Breast epithelium (tissue), 4 donors: ENCODE measurements around the gene CLIP1. TPM values are rescaled to one million over a fixed set of nuclear protein-coding genes. Genes with fewer than 3 reads are reported as not detected.

Experiments used
- DNase-seq, 2 donors: peaks; one replicate each; pipeline ENCODE4 v3.0.0-alpha.2; 2019; ENCODE audit warnings: low spot score in 2 of 2
- H3K27ac ChIP-seq, 2 donors: fragments of 200-600 bp; sonication (generic) in 1 of 2; one replicate each; pipeline ENCODE4 v1.5.1; 2016 to 2019; ENCODE audit warnings: mild to moderate bottlenecking in 1 of 2
- H3K27me3 ChIP-seq, 2 donors: fragments of 200-600 bp; sonication (generic) in 1 of 2; one replicate each; pipeline versions ENCODE4 v1.5.1 to v1.6.0; 2017 to 2019; ENCODE audit warnings: control low read depth in 1 of 2, mild to moderate bottlenecking in 1 of 2
- H3K36me3 ChIP-seq: fragments of 200-600 bp; one replicate; pipeline ENCODE4 v1.5.1; 2019
- H3K4me1 ChIP-seq, 2 donors: fragments of 200-600 bp; sonication (generic); one replicate each; pipeline ENCODE4 v1.5.1; 2016 to 2019; ENCODE audit warnings: control low read depth in 1 of 2
- H3K4me3 ChIP-seq, 3 donors: fragments of 200-600 bp; sonication (generic); 1 replicate in 2 of 3; 2 replicates in 1 of 3; pipeline ENCODE4 v1.5.1; 2016 to 2019; ENCODE audit warnings: mild to moderate bottlenecking in 3 of 3, moderate library complexity in 2 of 3
- H3K9me3 ChIP-seq, 2 donors: fragments of 200-600 bp; sonication (generic) in 1 of 2; one replicate each; pipeline ENCODE4 v1.5.1; 2016 to 2019; ENCODE audit warnings: control low read depth in 1 of 2
- CTCF ChIP-seq, 3 donors: fragments of 450-650 bp; IDR thresholded peaks; one replicate each; pipeline ENCODE4 v1.5.1; 2016 to 2017; ENCODE audit warnings: antibody characterized with exemption in 3 of 3, mild to moderate bottlenecking in 3 of 3, moderate library complexity in 3 of 3
- POLR2A ChIP-seq: fragments of 450-650 bp; IDR thresholded peaks from one replicate; pipeline ENCODE4 v1.6.1; 2016; ENCODE audit warnings: antibody characterized with exemption, mild to moderate bottlenecking, moderate library complexity
- POLR2AphosphoS5 ChIP-seq, 3 donors: sonication (generic); formaldehyde crosslinking; IDR thresholded peaks; one replicate each; pipeline ENCODE4 v1.6.1; 2017; ENCODE audit warnings: antibody characterized with exemption in 3 of 3
- intact Hi-C: fragments of 100-400 bp; cut with DNase I; formaldehyde crosslinking; loops from one replicate; pipeline ENCODE4 v1.15.1; 2023; ENCODE audit warnings: low total_unique reads
- total RNA-seq, 3 donors: library from RNA; depleted of rRNA; stranded (reverse); fragments of >200 nt; gene quantifications; one replicate each; pipeline ENCODE4 v1.1.0, GENCODE V29; 2016

Gene CLIP1
- total RNA-seq, 3 donors from 2014 or later: 86.9 to 126 (median 108) TPM

- Histone ChIP-seq H3K9me3 (no peaks in the 10 kb centered on the region), H3K27ac (no peak overlapping the region), H3K4me3 (no peak overlapping the region), H3K27me3 (no peaks in the 10 kb centered on the region), H3K4me1 (no peaks in the 10 kb centered on the region), H3K36me3 (no peaks in the 10 kb centered on the region)
- intact Hi-C loops: no loop called here
- no peak for DNase-seq
- no peak for TF ChIP-seq CTCF (IDR thresholded peaks at IDR 0.05)
- TF ChIP-seq POLR2A: no peak
- no peak for TF ChIP-seq POLR2AphosphoS5 (IDR thresholded peaks at IDR 0.05)
Measured at GRCh38 chr12:122283680-122284079, 138.8 kb downstream of the CLIP1 start.

- no peak for DNase-seq
- H3K4me1 ChIP-seq: no peaks in the 10 kb centered on the region
- no peaks in the 10 kb centered on the region for H3K36me3 ChIP-seq
- intact Hi-C loops: no loop called here
- H3K4me3 ChIP-seq: no peak overlapping the region
- H3K27me3 ChIP-seq: no peaks in the 10 kb centered on the region
- H3K27ac ChIP-seq: no peak overlapping the region
- no peak for TF ChIP-seq CTCF (IDR thresholded peaks at IDR 0.05)
- no peak for TF ChIP-seq POLR2A
- TF ChIP-seq POLR2AphosphoS5 (IDR thresholded peaks at IDR 0.05): no peak
- no peaks in the 10 kb centered on the region for H3K9me3 ChIP-seq
Measured at GRCh38 chr12:122282061-122282460, 140.4 kb downstream of the CLIP1 start.

- no peak for DNase-seq
- H3K27ac ChIP-seq: no peak overlapping the region
- no peaks in the 10 kb centered on the region for H3K36me3 ChIP-seq
- no peaks in the 10 kb centered on the region for H3K9me3 ChIP-seq
- TF ChIP-seq POLR2A (no peak), CTCF (IDR thresholded peaks at IDR 0.05) (no peak), POLR2AphosphoS5 (IDR thresholded peaks at IDR 0.05) (no peak)
- intact Hi-C loops: no loop called here
- no peak overlapping the region for H3K4me3 ChIP-seq
- H3K27me3 ChIP-seq: no peaks in the 10 kb centered on the region
- no peaks in the 10 kb centered on the region for H3K4me1 ChIP-seq
Measured at GRCh38 chr12:122276242-122276641, 146.2 kb downstream of the CLIP1 start.

GRCh38 chr12:122275459-122275858 is 147.0 kb downstream of the CLIP1 start:
- DNase-seq: no peak
- no peak overlapping the region for H3K4me3 ChIP-seq
- H3K27me3 ChIP-seq: no peaks in the 10 kb centered on the region
- H3K27ac ChIP-seq: no peak overlapping the region
- TF ChIP-seq POLR2A (no peak), CTCF (IDR thresholded peaks at IDR 0.05) (no peak), POLR2AphosphoS5 (IDR thresholded peaks at IDR 0.05) (no peak)
- no peaks in the 10 kb centered on the region for H3K36me3 ChIP-seq
- intact Hi-C loops: no loop called here
- no peaks in the 10 kb centered on the region for H3K4me1 ChIP-seq
- H3K9me3 ChIP-seq: no peaks in the 10 kb centered on the region

- Histone ChIP-seq H3K36me3 (no peaks in the 10 kb centered on the region), H3K27me3 (no peaks in the 10 kb centered on the region), H3K4me3 (peak within 1 kb of the TSS; percentile 76 to 94 (median 83)), H3K4me1 (peaks cover 0 to 7% of the 10 kb centered on the region in 2 donors), H3K9me3 (no peaks in the 10 kb centered on the region), H3K27ac (peak within 1 kb of the TSS; percentile 91 to 93)
- no peak for TF ChIP-seq CTCF (IDR thresholded peaks at IDR 0.05)
- peak; percentile 96 to 99 (median 99) for TF ChIP-seq POLR2AphosphoS5 (IDR thresholded peaks at IDR 0.05)
- peak; percentile 31 for TF ChIP-seq POLR2A
- peak; percentile 96 to 98 for DNase-seq
- intact Hi-C loops: no loop called here
Measured at GRCh38 chr12:122266230-122266901, 156.1 kb downstream of the CLIP1 start, which contains the start of gene VPS33A. TSS of gene VPS33A (minus strand) at chr12:122266494. CDS start at chr12:122266408, 86 bp downstream.
